ENCODE results near the gene MARCHF7.
"Not testable (repeated sequence)": the region's sequence is repeated elsewhere in the genome, so short reads cannot be mapped to it uniquely, and the experiment has no call there.

MARCHF7 gene

DNA sequence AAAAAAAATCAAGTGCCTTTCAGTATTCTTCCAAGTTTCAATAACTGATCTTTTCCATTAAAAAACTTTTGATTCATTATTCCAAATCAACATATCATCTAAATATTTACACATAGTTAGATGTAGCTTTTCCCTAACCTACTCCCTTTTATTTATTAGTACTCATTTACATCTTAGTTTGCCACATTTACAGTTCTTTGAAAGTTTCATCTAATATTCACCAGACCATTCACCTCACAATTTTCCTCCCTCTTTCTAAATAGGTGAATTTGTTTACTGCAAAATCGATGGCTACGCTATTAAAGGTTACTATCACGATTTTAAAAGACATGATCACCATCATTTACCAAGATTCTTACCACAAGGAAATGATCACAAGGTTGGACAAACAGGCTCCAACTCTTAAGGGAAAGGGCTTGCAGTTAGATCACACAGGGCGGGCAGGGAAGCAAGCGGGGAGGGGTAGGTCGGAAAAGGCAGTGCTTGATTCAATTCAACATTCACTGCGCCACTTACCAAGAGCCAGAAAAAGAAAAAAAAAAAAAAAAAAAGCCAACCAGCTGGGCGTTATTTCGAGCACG, 654 bp upstream of the MARCHF7 start:
- DNase-seq (ENCODE audit: low read depth) = no peak
- peak overlapping the region; percentile 95 for H3K4me3 ChIP-seq (ENCODE audit: low read length)
- TF ChIP-seq, protein P1, sequence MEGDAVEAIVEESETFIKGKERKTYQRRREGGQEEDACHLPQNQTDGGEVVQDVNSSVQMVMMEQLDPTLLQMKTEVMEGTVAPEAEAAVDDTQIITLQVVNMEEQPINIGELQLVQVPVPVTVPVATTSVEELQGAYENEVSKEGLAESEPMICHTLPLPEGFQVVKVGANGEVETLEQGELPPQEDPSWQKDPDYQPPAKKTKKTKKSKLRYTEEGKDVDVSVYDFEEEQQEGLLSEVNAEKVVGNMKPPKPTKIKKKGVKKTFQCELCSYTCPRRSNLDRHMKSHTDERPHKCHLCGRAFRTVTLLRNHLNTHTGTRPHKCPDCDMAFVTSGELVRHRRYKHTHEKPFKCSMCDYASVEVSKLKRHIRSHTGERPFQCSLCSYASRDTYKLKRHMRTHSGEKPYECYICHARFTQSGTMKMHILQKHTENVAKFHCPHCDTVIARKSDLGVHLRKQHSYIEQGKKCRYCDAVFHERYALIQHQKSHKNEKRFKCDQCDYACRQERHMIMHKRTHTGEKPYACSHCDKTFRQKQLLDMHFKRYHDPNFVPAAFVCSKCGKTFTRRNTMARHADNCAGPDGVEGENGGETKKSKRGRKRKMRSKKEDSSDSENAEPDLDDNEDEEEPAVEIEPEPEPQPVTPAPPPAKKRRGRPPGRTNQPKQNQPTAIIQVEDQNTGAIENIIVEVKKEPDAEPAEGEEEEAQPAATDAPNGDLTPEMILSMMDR (IDR thresholded peaks at IDR 0.05; ENCODE audit: insufficient read depth, low read depth, low read length, missing control alignments) = no peak

DNA sequence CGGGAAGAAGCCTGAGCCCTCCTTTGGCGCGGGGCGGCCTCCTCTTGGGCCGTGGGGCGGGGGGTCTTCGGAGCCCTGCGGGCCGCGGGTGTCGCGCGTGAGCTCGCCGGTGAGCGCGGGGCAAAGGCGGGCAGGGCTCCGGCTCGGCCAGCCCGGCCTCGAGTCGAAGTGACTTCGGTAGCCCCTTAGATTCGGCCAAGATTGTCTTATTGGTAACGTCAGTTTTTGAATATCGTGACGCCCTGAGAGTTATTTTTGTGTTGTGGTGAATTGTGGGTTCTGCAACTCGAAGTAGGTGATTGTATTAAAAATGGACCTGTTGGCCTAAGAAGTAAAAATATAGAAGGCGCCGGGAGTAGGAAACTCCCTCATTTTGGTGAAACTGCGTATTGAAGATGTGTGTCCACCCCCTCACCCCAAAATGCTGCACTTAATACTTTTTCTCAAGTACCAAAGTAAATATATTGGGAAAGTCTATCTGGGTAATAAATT, 669 bp downstream of the MARCHF7 start:
- TF ChIP-seq, protein P1 (IDR thresholded peaks at IDR 0.05; ENCODE audit: insufficient read depth, low read depth, low read length, missing control alignments) = no peak
- H3K4me3 ChIP-seq (ENCODE audit: low read length) = peak overlapping the region; percentile 95
- DNase-seq (ENCODE audit: low read depth) = peak; percentile 22

DNA sequence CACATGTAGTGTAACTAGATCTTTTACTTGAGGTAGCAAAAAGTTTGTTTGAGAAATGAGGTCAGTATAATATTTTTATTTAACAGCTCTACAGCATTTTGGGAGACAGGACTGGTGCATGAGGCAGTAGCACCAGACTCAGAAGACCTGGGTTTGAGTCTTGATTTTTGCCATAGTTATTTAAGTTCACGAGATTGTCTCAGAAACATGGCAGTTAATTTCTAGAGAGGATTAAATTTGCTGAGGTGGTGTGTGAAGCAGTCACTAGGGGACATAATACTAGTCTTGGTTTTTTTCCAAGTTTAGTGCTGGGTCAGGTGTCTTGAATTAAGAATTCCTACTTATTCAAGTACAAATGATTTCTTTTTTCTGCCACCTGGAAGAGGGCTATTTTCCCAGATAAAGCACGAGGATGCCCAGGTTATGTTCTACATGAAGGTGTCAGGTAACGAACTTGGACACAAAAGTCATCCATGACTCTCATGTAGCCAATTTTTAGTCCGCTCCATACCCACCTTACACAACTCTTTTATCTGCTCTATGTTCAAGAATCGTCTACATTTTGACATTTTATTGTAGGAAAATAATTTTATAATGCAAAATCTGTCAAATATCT, 1.4 kb downstream of the MARCHF7 start:
- peak overlapping the region; percentile 95 for H3K4me3 ChIP-seq (ENCODE audit: low read length)
- DNase-seq (ENCODE audit: low read depth) = peak; percentile 43
- TF ChIP-seq, protein P1 (IDR thresholded peaks at IDR 0.05; ENCODE audit: insufficient read depth, low read depth, low read length, missing control alignments) = no peak

DNA sequence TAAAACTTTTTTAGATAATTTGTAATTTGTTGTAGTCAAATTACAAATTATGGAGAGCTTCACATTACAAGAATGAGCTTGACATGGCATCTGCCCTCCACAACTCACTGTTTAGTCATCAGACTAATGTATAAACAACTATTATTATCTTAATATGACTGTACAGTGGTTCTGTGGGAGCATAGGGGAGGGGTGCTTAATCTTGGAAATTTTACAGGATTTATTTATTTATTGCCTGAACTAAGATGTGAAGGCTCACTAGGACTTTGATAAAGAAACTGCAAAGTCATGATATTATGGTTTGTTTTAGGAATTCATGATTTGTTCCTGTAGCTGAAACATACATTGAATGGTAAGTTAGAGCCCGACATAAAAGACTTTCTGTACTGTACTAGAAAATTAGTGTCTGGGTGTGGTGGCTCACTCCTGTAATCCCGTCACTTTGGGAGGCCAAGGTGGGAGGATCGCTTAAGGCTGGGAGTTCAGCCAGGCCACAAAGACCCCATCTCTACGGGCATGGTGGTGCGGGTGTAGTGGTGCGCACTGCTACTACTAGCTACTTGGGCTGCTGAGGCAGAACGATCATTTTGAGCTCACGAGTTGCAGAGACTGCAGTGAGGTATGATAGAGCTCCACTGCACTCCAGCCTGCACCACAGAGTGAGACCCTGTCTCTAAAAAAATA, 2.1 kb downstream of the MARCHF7 start:
- H3K4me3 ChIP-seq (ENCODE audit: low read length) = peak overlapping the region; percentile 95

DNA sequence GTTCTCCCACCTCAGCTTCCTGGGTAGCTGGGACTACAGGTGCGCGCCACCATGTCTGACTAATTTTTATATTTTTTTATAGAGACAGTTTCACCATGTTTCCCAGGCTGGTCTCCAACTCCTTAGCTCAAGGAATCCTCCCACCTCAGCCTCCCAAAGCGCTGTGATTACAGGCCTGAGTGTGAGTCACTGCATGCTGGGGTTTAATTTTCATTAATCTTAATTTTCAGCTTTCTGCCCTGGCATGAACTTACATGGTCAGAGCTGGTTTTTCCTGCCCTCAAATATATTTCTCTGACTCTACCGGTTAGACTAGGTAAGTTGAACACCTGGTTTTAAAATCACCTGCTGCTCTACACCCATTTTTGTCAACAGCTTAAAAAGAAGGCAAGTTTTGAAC, 3.1 kb downstream of the MARCHF7 start:
- H3K4me3 ChIP-seq (ENCODE audit: low read length) = peak overlapping the region; percentile 1
- DNase-seq (ENCODE audit: low read depth) = peak; percentile 86
- TF ChIP-seq, protein P1 (IDR thresholded peaks at IDR 0.05; ENCODE audit: insufficient read depth, low read depth, low read length, missing control alignments) = no peak

More for the DNA sequence above, 2.1 kb downstream of the MARCHF7 start:
- peak; percentile 80 for DNase-seq (ENCODE audit: low read depth)
- TF ChIP-seq, protein P1 (IDR thresholded peaks at IDR 0.05; ENCODE audit: insufficient read depth, low read depth, low read length, missing control alignments) = no peak

DNA sequence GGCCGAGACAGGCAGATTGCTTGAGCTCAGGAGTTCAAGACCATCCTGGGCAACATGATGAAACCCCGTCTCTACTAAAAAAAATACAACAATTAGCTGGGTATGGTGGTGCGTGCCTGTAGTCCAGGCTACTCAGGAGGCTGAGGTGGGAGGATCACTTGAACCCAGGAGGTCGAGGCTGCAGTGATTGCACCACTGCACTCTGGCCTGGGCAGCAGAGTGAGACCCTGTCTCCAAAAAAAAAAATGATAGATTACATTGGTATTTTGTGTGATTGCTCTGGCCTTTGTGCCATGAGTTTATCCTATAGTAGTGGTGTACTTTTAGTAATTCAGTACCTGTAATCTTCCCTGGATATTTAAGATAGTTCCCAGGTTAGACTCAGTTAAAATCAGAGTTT, 4.1 kb downstream of the MARCHF7 start:
- not testable (repeated sequence) for H3K4me3 ChIP-seq (ENCODE audit: low read length); DNase-seq (ENCODE audit: low read depth)

DNA sequence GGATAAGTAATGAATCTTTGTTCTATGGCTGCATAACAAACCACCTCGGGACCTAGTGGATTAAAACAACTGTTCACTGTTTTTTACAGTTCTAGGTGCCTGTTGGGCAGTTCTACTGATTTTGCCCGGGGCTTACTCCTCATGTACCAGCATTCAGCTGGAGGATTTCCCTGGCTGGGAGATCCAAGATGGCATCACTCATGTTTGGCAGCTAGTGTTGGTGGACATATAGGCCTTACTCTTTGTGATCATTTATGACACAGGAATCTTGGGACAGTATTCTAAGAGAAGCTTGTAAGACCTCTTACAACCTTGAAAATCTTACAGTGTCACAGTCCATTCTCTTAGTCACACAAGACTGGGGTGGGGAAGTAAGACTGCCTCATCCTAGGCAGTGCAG, 4.6 kb downstream of the MARCHF7 start:
- no peak for DNase-seq (ENCODE audit: low read depth)
- TF ChIP-seq, protein P1 (IDR thresholded peaks at IDR 0.05; ENCODE audit: insufficient read depth, low read depth, low read length, missing control alignments) = no peak
- H3K4me3 ChIP-seq (ENCODE audit: low read length) = no peak overlapping the region

Data from epithelial cell of esophagus (primary cell).